K562 (cell line): ENCODE data around the gene ADK. TPM values are rescaled to one million over a fixed set of nuclear protein-coding genes. Genes with fewer than 3 reads are reported as not detected.

Experiments
- ATF6 ChIP-seq: sonication (generic); formaldehyde crosslinking; IDR thresholded peaks from 2 replicates; pipeline ENCODE4 v1.4.0; 2020; ENCODE audit warnings: mild to moderate bottlenecking, missing genetic modification reagents
- BRCA1 ChIP-seq, 2 experiments: fragments of 450-650 bp in 1 of 2; sonication (generic) in 1 of 2; formaldehyde crosslinking in 1 of 2; IDR thresholded peaks; 2 replicates each; pipeline versions ENCODE4 v1.5.0 to v1.6.1; 2017 to 2020; ENCODE audit warnings: mild to moderate bottlenecking in 1 of 2, missing genetic modification reagents in 1 of 2
- CBX2 ChIP-seq: fragments of 200-600 bp; sonication (generic); IDR thresholded peaks from one replicate; pipeline ENCODE4 v1.6.1; 2012; ENCODE audit warnings: mild to moderate bottlenecking, low read length, inconsistent platforms; ENCODE audit not compliant: insufficient read depth, poor library complexity, severe bottlenecking
- CHD4 ChIP-seq: fragments of 200-600 bp; sonication (generic); IDR thresholded peaks from 3 replicates; pipeline ENCODE4 v1.6.1; 2012; ENCODE audit warnings: low read depth, mild to moderate bottlenecking, mixed read lengths, low read length, inconsistent platforms; ENCODE audit not compliant: insufficient read depth, insufficient replicate concordance, poor library complexity, severe bottlenecking
- E4F1 ChIP-seq: fragments of 250-450 bp; sonication (Bioruptor Pico); IDR thresholded peaks from 2 replicates; pipeline ENCODE4 v1.5.0; 2021; ENCODE audit warnings: mild to moderate bottlenecking, borderline replicate concordance
- HIVEP1 ChIP-seq: fragments of 250-450 bp; sonication (Bioruptor Pico); IDR thresholded peaks from 2 replicates; pipeline ENCODE4 v1.4.0; 2020; ENCODE audit warnings: mild to moderate bottlenecking
- HNRNPLL ChIP-seq: fragments of 200-400 bp; formaldehyde crosslinking; IDR thresholded peaks from 2 replicates; pipeline ENCODE4 v1.6.1; 2017; ENCODE audit warnings: low read length, low read depth, mild to moderate bottlenecking; ENCODE audit not compliant: poor library complexity, severe bottlenecking
- HSF4 ChIP-seq: fragments of 250-450 bp; sonication (Bioruptor Pico); IDR thresholded peaks from 2 replicates; pipeline ENCODE4 v2.1.2; 2022; ENCODE audit warnings: mild to moderate bottlenecking, moderate library complexity, borderline replicate concordance
- MTA1 ChIP-seq: fragments of 450-650 bp; IDR thresholded peaks from 2 replicates; pipeline ENCODE4 v1.6.1; 2017; ENCODE audit warnings: borderline replicate concordance
- POLR2AphosphoS5 ChIP-seq: IDR thresholded peaks from 2 replicates; pipeline ENCODE4 v1.6.1; 2011; ENCODE audit warnings: mild to moderate bottlenecking, low read depth, low read length, moderate library complexity; ENCODE audit not compliant: control insufficient read depth, insufficient read depth
- RBM34 ChIP-seq: fragments of 200-400 bp; formaldehyde crosslinking; IDR thresholded peaks from 2 replicates; pipeline ENCODE4 v1.6.1; 2018; ENCODE audit warnings: low read length, borderline replicate concordance; ENCODE audit not compliant: insufficient read depth
- THRB ChIP-seq: fragments of 450-650 bp; formaldehyde crosslinking; conservative IDR thresholded peaks from 2 replicates; pipeline ENCODE4 v1.4.0; 2022; ENCODE audit warnings: mild to moderate bottlenecking, missing genetic modification characterization
- ZBTB26 ChIP-seq: fragments of 450-650 bp; formaldehyde crosslinking; IDR thresholded peaks from 2 replicates; pipeline ENCODE4 v1.4.0; 2022; ENCODE audit warnings: missing genetic modification characterization
- polyA plus RNA-seq, 8 experiments: library from polyadenylated mRNA; depleted of rRNA in 4 of 8; stranded (reverse) in 5 of 8; unstranded in 3 of 8; fragments of >200 nt; fragmentation: Nextera tagmentation in 2 of 8; fragmentation: Illumina TruSeq in 1 of 8; extraction: Ambion mirVana in 2 of 8; extraction: Trizol in 1 of 8; gene quantifications; 2 replicates each; pipeline versions ENCODE4 v1.2.1 to v1.2.3, GENCODE V29; 2011 to 2014; ENCODE audit warnings: inconsistent platforms in 1 of 8, missing spikeins in 1 of 8
- total RNA-seq, 7 experiments: library from RNA; depleted of rRNA in 6 of 7; stranded (reverse); fragments of >200 nt in 6 of 7; fragmentation: Illumina TruSeq in 2 of 7; extraction: Trizol in 2 of 7; gene quantifications; 2 replicates each; pipeline versions ENCODE4 v1.2.1 to v1.2.3, GENCODE V29; 2011 to 2021; ENCODE audit warnings: low replicate concordance in 1 of 7

Gene ADK
- total and polyA plus RNA-seq, 9 of the 15 experiments (the other 6 are each of a cell fraction or from before 2014, with no cell fraction given) = 54.2 to 97.8 (median 73.6) TPM

GRCh38 chr10:74150204-74150989 is 624 bp upstream of the ADK start, which contains the start of gene AP3M1 (continued):
- TF ChIP-seq MTA1 (peak; percentile 81), CBX2 (no peak), ATF6 (peak; percentile 70; the same call in 1 of the 2 replicates), POLR2AphosphoS5 (peak; percentile 60; the same call in 1 of the 2 replicates), BRCA1 (IDR thresholded peaks at IDR 0.05) (no peak), BRCA1 (CRISPR knock-in tag; IDR thresholded peaks at IDR 0.05) (no peak), HNRNPLL (no peak), HIVEP1 (CRISPR knock-in tag) (no peak), HSF4 (CRISPR knock-in tag) (no peak), ZBTB26 (CRISPR knock-in tag) (0 out of 2 replicates have a peak, but pooled peaks have one; percentile 10), E4F1 (CRISPR knock-in tag) (no peak), THRB (CRISPR knock-in tag) (no peak), RBM34 (no peak), CHD4 (no peak)
